Measurements from ENCODE around the gene HINT2.

HINT2 gene

DNA sequence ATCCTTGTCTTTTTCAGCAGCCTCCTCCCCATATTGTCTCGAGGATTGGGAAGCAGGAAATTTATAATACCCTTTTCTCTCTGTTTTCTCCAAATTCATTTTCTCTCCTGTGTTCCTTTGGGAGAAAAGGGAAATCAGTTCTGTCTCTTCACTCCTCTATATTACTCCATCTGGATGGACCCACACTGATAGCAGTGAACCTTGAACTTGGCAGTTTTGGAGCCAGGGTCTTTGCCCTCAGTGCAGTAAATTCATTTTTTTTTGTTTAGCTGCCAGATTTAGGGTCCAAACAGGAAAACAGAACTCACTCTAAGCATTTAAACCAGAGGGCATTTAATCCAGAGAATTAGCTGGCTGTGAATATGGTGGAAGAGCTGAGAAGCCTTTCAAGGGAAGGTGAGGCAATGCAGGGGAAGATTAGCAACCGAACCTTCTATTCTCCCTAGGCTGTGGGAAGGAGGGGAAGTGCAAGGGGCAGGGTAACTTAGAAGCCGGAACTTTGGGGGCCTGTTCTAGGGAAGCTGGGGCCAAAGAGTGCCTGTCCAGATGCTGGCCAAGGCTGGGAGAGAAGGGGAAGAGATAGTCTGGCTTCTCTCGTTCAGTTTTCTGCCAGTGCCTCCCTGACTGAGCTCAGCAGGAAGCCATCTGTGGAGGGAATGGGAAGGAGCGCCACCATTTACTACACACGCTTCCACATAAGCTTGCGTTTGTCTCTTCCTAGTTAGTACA lies 39.8 kb downstream of the HINT2 start:
- H3K79me1 ChIP-seq (ENCODE audit: low read length) = no peaks in the 10 kb centered on the region
- no peak overlapping the region for H2BK120ac ChIP-seq (ENCODE audit: low read depth, low read length)
- H3K4me1 ChIP-seq (ENCODE audit: control insufficient read depth, low read depth, low read length) = peaks cover 3% of the 10 kb centered on the region
- peak; percentile 30 for DNase-seq
- no peak overlapping the region for H3K4me2 ChIP-seq (ENCODE audit: low read length)
- H3K4ac ChIP-seq (ENCODE audit: low read depth, low read length) = no peak overlapping the region
- H3K9ac ChIP-seq (ENCODE audit: low read length) = no peak overlapping the region
- WGBS (ENCODE audit: extremely low coverage, insufficient coverage, low lambda C conversion rate) = no CpG with 5 or more reads among the region's 7 CpGs
- H3K36me3 ChIP-seq (ENCODE audit: control insufficient read depth, insufficient read depth, low read length) = no peaks in the 10 kb centered on the region
- H3K23ac ChIP-seq (ENCODE audit: low read length) = no peak overlapping the region
- no peak overlapping the region for H2AK5ac ChIP-seq (ENCODE audit: low read length)
- no peak overlapping the region for H3K27ac ChIP-seq (ENCODE audit: low read depth, low read length)
- H3K18ac ChIP-seq (ENCODE audit: low read length) = peak overlapping the region; percentile 44
- no peak overlapping the region for H4K8ac ChIP-seq (ENCODE audit: low read depth, low read length)
- no peaks in the 10 kb centered on the region for H3K79me2 ChIP-seq (ENCODE audit: control insufficient read depth, insufficient read depth, low read length)
- no peak overlapping the region for H3K4me3 ChIP-seq (ENCODE audit: low read length)
- H3K27me3 ChIP-seq (ENCODE audit: insufficient read depth, low read length, poor library complexity) = no peaks in the 10 kb centered on the region
- H2BK15ac ChIP-seq (replicated peaks; ENCODE audit: low read depth) = no peak overlapping the region
- no peak overlapping the region for H4K5ac ChIP-seq (ENCODE audit: low read length)
- no peak overlapping the region for H3K56ac ChIP-seq (ENCODE audit: low read length)
- no peak overlapping the region for H2BK5ac ChIP-seq (ENCODE audit: low read length)

DNA sequence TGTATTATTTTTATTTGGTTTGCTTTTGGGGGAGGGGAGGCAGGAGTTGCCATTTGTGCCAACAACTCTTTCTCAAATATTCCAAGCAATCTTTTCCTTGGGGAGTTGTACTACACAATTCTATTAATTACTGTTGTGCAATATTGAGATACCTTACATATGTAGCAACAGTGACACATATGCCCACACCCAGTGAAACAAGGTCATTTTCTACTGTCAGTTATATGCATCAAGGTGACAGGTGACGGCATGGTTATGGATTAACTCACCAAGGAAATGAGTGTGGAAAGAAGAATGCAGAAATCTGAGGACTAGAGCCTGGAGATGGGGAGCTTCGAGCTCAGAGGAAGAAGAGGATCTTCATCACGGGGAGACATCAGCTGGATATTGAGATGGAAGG lies 42.9 kb downstream of the HINT2 start:
- DNase-seq = no peak
- Histone ChIP-seq H2BK5ac (ENCODE audit: low read length) (no peak overlapping the region), H2AK5ac (ENCODE audit: low read length) (no peak overlapping the region), H3K36me3 (ENCODE audit: control insufficient read depth, insufficient read depth, low read length) (no peaks in the 10 kb centered on the region), H3K18ac (ENCODE audit: low read length) (no peak overlapping the region), H2BK15ac (replicated peaks; ENCODE audit: low read depth) (no peak overlapping the region), H3K4me1 (ENCODE audit: control insufficient read depth, low read depth, low read length) (peaks cover 3% of the 10 kb centered on the region), H3K4ac (ENCODE audit: low read depth, low read length) (no peak overlapping the region), H3K4me3 (ENCODE audit: low read length) (no peak overlapping the region), H3K79me1 (ENCODE audit: low read length) (no peaks in the 10 kb centered on the region), H3K4me2 (ENCODE audit: low read length) (no peak overlapping the region), H2BK120ac (ENCODE audit: low read depth, low read length) (no peak overlapping the region), H3K27me3 (ENCODE audit: insufficient read depth, low read length, poor library complexity) (no peaks in the 10 kb centered on the region), H3K56ac (ENCODE audit: low read length) (no peak overlapping the region), H3K23ac (ENCODE audit: low read length) (no peak overlapping the region), H4K5ac (ENCODE audit: low read length) (no peak overlapping the region), H3K27ac (ENCODE audit: low read depth, low read length) (no peak overlapping the region), H3K79me2 (ENCODE audit: control insufficient read depth, insufficient read depth, low read length) (no peaks in the 10 kb centered on the region), H4K8ac (ENCODE audit: low read depth, low read length) (no peak overlapping the region), H3K9ac (ENCODE audit: low read length) (no peak overlapping the region)
- WGBS (ENCODE audit: extremely low coverage, insufficient coverage, low lambda C conversion rate) = no CpG with 5 or more reads among the region's 3 CpGs

DNA sequence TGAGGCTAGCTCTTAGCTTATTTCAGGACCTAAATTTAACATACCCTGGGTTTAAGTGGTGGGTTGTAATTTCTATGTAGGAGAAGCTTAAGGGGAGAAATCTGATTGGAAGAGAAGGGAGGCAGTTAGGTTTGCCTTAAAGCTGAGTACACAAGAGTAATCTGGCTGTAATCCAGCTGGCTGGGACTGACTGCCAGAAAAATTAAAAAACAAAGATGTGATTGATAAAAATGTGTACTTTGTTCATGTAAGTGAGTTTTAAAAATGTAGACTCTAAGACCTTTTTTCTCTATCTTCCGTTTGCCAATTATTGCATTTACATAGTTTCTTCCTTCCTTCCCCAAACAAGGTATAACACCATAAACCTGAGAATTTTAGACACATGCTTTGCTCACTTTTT lies 43.3 kb downstream of the HINT2 start:
- H3K27ac ChIP-seq (ENCODE audit: low read depth, low read length) = no peak overlapping the region
- no peak for DNase-seq
- no peaks in the 10 kb centered on the region for H3K79me2 ChIP-seq (ENCODE audit: control insufficient read depth, insufficient read depth, low read length)
- no peak overlapping the region for H4K8ac ChIP-seq (ENCODE audit: low read depth, low read length)
- WGBS (ENCODE audit: extremely low coverage, insufficient coverage, low lambda C conversion rate) = no CpG with 5 or more reads among the region's 1 CpG
- no peak overlapping the region for H3K4me3 ChIP-seq (ENCODE audit: low read length)
- no peak overlapping the region for H2BK120ac ChIP-seq (ENCODE audit: low read depth, low read length)
- H2AK5ac ChIP-seq (ENCODE audit: low read length) = no peak overlapping the region
- H3K4me2 ChIP-seq (ENCODE audit: low read length) = no peak overlapping the region
- no peaks in the 10 kb centered on the region for H3K27me3 ChIP-seq (ENCODE audit: insufficient read depth, low read length, poor library complexity)
- no peak overlapping the region for H2BK15ac ChIP-seq (replicated peaks; ENCODE audit: low read depth)
- no peak overlapping the region for H2BK5ac ChIP-seq (ENCODE audit: low read length)
- no peak overlapping the region for H3K4ac ChIP-seq (ENCODE audit: low read depth, low read length)
- H3K56ac ChIP-seq (ENCODE audit: low read length) = no peak overlapping the region
- H3K79me1 ChIP-seq (ENCODE audit: low read length) = no peaks in the 10 kb centered on the region
- no peak overlapping the region for H4K5ac ChIP-seq (ENCODE audit: low read length)
- H3K36me3 ChIP-seq (ENCODE audit: control insufficient read depth, insufficient read depth, low read length) = no peaks in the 10 kb centered on the region
- H3K4me1 ChIP-seq (ENCODE audit: control insufficient read depth, low read depth, low read length) = peaks cover 3% of the 10 kb centered on the region
- no peak overlapping the region for H3K23ac ChIP-seq (ENCODE audit: low read length)
- no peak overlapping the region for H3K18ac ChIP-seq (ENCODE audit: low read length)
- no peak overlapping the region for H3K9ac ChIP-seq (ENCODE audit: low read length)

DNA sequence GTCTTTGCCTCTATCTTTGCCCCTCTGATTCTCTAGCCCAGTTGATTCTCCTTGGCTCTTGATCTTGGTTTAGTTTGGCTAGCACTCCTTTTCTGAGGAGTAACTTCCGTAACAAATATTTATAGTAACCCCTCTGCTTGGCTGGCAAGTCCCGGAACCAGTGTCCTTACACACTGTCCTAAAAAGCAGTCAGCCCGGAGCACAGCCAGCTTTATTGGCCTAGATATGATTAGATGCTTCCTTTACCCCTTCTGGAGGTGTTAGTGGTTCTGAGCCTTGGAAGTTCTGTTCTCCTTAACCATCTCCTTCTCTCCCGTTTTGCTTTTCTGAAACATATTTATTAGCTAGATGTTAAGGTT lies 43.8 kb downstream of the HINT2 start:
- no peak overlapping the region for H3K9ac ChIP-seq (ENCODE audit: low read length)
- no peak for DNase-seq
- no peak overlapping the region for H3K4me2 ChIP-seq (ENCODE audit: low read length)
- H3K23ac ChIP-seq (ENCODE audit: low read length) = no peak overlapping the region
- H3K36me3 ChIP-seq (ENCODE audit: control insufficient read depth, insufficient read depth, low read length) = no peaks in the 10 kb centered on the region
- H2BK5ac ChIP-seq (ENCODE audit: low read length) = no peak overlapping the region
- no CpG with 5 or more reads among the region's 4 CpGs for WGBS (ENCODE audit: extremely low coverage, insufficient coverage, low lambda C conversion rate)
- H3K4ac ChIP-seq (ENCODE audit: low read depth, low read length) = no peak overlapping the region
- no peak overlapping the region for H4K8ac ChIP-seq (ENCODE audit: low read depth, low read length)
- no peaks in the 10 kb centered on the region for H3K79me1 ChIP-seq (ENCODE audit: low read length)
- no peak overlapping the region for H3K18ac ChIP-seq (ENCODE audit: low read length)
- no peak overlapping the region for H3K27ac ChIP-seq (ENCODE audit: low read depth, low read length)
- H3K56ac ChIP-seq (ENCODE audit: low read length) = no peak overlapping the region
- no peaks in the 10 kb centered on the region for H3K79me2 ChIP-seq (ENCODE audit: control insufficient read depth, insufficient read depth, low read length)
- no peak overlapping the region for H2AK5ac ChIP-seq (ENCODE audit: low read length)
- no peaks in the 10 kb centered on the region for H3K27me3 ChIP-seq (ENCODE audit: insufficient read depth, low read length, poor library complexity)
- H3K4me1 ChIP-seq (ENCODE audit: control insufficient read depth, low read depth, low read length) = peaks cover 3% of the 10 kb centered on the region
- H2BK15ac ChIP-seq (replicated peaks; ENCODE audit: low read depth) = no peak overlapping the region
- no peak overlapping the region for H3K4me3 ChIP-seq (ENCODE audit: low read length)
- no peak overlapping the region for H2BK120ac ChIP-seq (ENCODE audit: low read depth, low read length)
- H4K5ac ChIP-seq (ENCODE audit: low read length) = no peak overlapping the region

DNA sequence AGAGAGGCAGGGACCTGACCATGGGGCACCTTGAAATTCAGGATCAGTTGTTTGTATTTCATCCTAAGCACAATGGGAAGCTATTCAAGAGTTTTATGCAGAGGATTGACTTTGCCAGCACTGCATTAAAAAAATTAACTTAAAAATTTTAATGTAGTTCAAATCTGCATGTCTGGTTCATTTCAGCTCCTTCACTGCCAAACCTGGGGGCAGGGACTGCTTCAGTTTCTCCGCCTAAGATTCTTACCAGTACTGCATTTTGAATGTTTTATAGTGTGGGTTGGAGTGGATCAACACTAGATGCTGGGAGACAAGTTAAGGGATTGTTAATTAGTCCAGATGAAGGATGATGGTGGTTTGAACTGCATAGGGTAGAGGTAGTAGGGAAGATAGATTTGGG lies 45.1 kb downstream of the HINT2 start:
- Histone ChIP-seq H4K5ac (ENCODE audit: low read length) (no peak overlapping the region), H2BK5ac (ENCODE audit: low read length) (no peak overlapping the region), H3K4me2 (ENCODE audit: low read length) (no peak overlapping the region), H2AK5ac (ENCODE audit: low read length) (no peak overlapping the region), H3K79me1 (ENCODE audit: low read length) (no peaks in the 10 kb centered on the region), H4K8ac (ENCODE audit: low read depth, low read length) (no peak overlapping the region), H3K56ac (ENCODE audit: low read length) (no peak overlapping the region), H3K18ac (ENCODE audit: low read length) (no peak overlapping the region), H3K27me3 (ENCODE audit: insufficient read depth, low read length, poor library complexity) (no peaks in the 10 kb centered on the region), H3K9ac (ENCODE audit: low read length) (no peak overlapping the region), H2BK15ac (replicated peaks; ENCODE audit: low read depth) (no peak overlapping the region), H3K23ac (ENCODE audit: low read length) (no peak overlapping the region), H3K79me2 (ENCODE audit: control insufficient read depth, insufficient read depth, low read length) (no peaks in the 10 kb centered on the region), H3K4ac (ENCODE audit: low read depth, low read length) (no peak overlapping the region), H3K4me1 (ENCODE audit: control insufficient read depth, low read depth, low read length) (no peaks in the 10 kb centered on the region), H3K36me3 (ENCODE audit: control insufficient read depth, insufficient read depth, low read length) (no peaks in the 10 kb centered on the region), H2BK120ac (ENCODE audit: low read depth, low read length) (no peak overlapping the region), H3K4me3 (ENCODE audit: low read length) (no peak overlapping the region), H3K27ac (ENCODE audit: low read depth, low read length) (no peak overlapping the region)
- WGBS (ENCODE audit: extremely low coverage, insufficient coverage, low lambda C conversion rate) = no CpG with 5 or more reads among the region's 1 CpG
- no peak for DNase-seq

DNA sequence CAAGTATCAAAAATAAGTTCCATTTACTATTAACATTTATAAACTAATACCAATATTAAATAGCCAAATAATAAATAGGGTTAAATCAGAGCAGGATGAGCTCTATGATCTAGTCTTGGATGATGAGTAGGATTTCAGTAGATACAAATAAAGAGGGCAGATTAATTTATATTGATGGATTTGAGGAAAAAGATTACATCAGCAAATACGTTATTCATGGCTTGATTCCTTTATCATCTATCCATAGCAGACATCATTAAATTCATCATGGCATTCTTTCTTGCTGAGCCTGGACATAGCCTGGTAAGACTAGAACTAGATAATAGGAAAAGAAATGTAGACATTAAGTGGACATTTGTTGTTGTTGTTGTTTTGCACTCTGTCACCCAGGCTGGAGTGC lies 47.4 kb downstream of the HINT2 start:
- H4K8ac ChIP-seq (ENCODE audit: low read depth, low read length) = no peak overlapping the region
- WGBS (ENCODE audit: extremely low coverage, insufficient coverage, low lambda C conversion rate) = no CpG with 5 or more reads among the region's 1 CpG
- H3K79me1 ChIP-seq (ENCODE audit: low read length) = no peaks in the 10 kb centered on the region
- H3K4me2 ChIP-seq (ENCODE audit: low read length) = no peak overlapping the region
- H3K4me3 ChIP-seq (ENCODE audit: low read length) = no peak overlapping the region
- no peak overlapping the region for H3K27ac ChIP-seq (ENCODE audit: low read depth, low read length)
- H3K36me3 ChIP-seq (ENCODE audit: control insufficient read depth, insufficient read depth, low read length) = no peaks in the 10 kb centered on the region
- no peak overlapping the region for H3K18ac ChIP-seq (ENCODE audit: low read length)
- DNase-seq = no peak
- H3K9ac ChIP-seq (ENCODE audit: low read length) = no peak overlapping the region
- no peaks in the 10 kb centered on the region for H3K4me1 ChIP-seq (ENCODE audit: control insufficient read depth, low read depth, low read length)
- H3K27me3 ChIP-seq (ENCODE audit: insufficient read depth, low read length, poor library complexity) = no peaks in the 10 kb centered on the region
- no peak overlapping the region for H2BK5ac ChIP-seq (ENCODE audit: low read length)
- H3K4ac ChIP-seq (ENCODE audit: low read depth, low read length) = no peak overlapping the region
- H3K79me2 ChIP-seq (ENCODE audit: control insufficient read depth, insufficient read depth, low read length) = no peaks in the 10 kb centered on the region
- no peak overlapping the region for H3K23ac ChIP-seq (ENCODE audit: low read length)
- no peak overlapping the region for H2BK15ac ChIP-seq (replicated peaks; ENCODE audit: low read depth)
- H3K56ac ChIP-seq (ENCODE audit: low read length) = no peak overlapping the region
- no peak overlapping the region for H2AK5ac ChIP-seq (ENCODE audit: low read length)
- no peak overlapping the region for H2BK120ac ChIP-seq (ENCODE audit: low read depth, low read length)
- no peak overlapping the region for H4K5ac ChIP-seq (ENCODE audit: low read length)

Measured in mesendoderm (in vitro differentiated cells).